Tibial artery (tissue), 4 donors: Measurements from ENCODE around the gene DOK7.

ENCODE experiments used
- DNase-seq, 2 donors: peaks; one replicate each; pipeline ENCODE4 v3.0.0-alpha.2; 2019
- H3K27ac ChIP-seq, 2 donors: fragments of 200-600 bp; sonication (generic) in 1 of 2; 1 replicate in 1 of 2; 2 replicates in 1 of 2; pipeline ENCODE4 v1.5.1; 2018 to 2019; ENCODE audit warnings: mild to moderate bottlenecking in 1 of 2
- H3K27me3 ChIP-seq, 2 donors: fragments of 200-600 bp; sonication (generic) in 1 of 2; one replicate each; pipeline versions ENCODE4 v1.5.1 to v1.6.0; 2016 to 2019
- H3K36me3 ChIP-seq, 3 donors: fragments of 200-600 bp; sonication (generic) in 2 of 3; one replicate each; pipeline ENCODE4 v1.5.1; 2016 to 2019; ENCODE audit warnings: mild to moderate bottlenecking in 2 of 3
- H3K4me1 ChIP-seq, 4 donors: fragments of 200-600 bp; sonication (generic) in 2 of 4; 1 replicate in 3 of 4; 2 replicates in 1 of 4; pipeline ENCODE4 v1.5.1; 2016 to 2019
- H3K4me3 ChIP-seq, 2 donors: fragments of 200-600 bp; sonication (generic) in 1 of 2; 1 replicate in 1 of 2; 2 replicates in 1 of 2; pipeline ENCODE4 v1.5.1; 2018 to 2019; ENCODE audit warnings: mild to moderate bottlenecking in 2 of 2
- H3K9me3 ChIP-seq, 3 donors: fragments of 200-600 bp; sonication (generic) in 1 of 3; one replicate each; pipeline ENCODE4 v1.5.1; 2016 to 2019
- CTCF ChIP-seq, 2 experiments: fragments of 200-600 bp in 1 of 2; fragments of 450-650 bp in 1 of 2; IDR thresholded peaks; one replicate each; pipeline ENCODE4 v1.5.1; 2017 to 2019; ENCODE audit warnings: antibody characterized with exemption in 2 of 2, mild to moderate bottlenecking in 1 of 2, moderate library complexity in 1 of 2
- intact Hi-C: fragments of 100-400 bp; cut with DNase I; formaldehyde crosslinking; loops from one replicate; pipeline ENCODE4 v1.15.0; 2023; ENCODE audit warnings: low total_unique reads

The DOK7 gene

GRCh38 chr4:3526456-3526855 lies 63.4 kb downstream of the DOK7 start:
- TF ChIP-seq CTCF (IDR thresholded peaks at IDR 0.05): no peak
- Histone ChIP-seq H3K4me1 (peaks cover 0 to 20% (median 16%) of the 10 kb centered on the region in 4 donors), H3K36me3 (peaks cover 28 to 79% (median 44%) of the 10 kb centered on the region in 3 donors), H3K27ac (no peak overlapping the region), H3K27me3 (no peaks in the 10 kb centered on the region), H3K9me3 (no peaks in the 10 kb centered on the region), H3K4me3 (no peak overlapping the region)
- DNase-seq: peak in 1 of 2 donors; percentile 48
- intact Hi-C loops: no loop called here

- TF ChIP-seq CTCF (IDR thresholded peaks at IDR 0.05): no peak
- DNase-seq: peak in 1 of 2 donors; percentile 59
- Histone ChIP-seq H3K4me3 (no peak overlapping the region), H3K27ac (no peak overlapping the region), H3K4me1 (peaks cover 0 to 21% (median 19%) of the 10 kb centered on the region in 4 donors), H3K27me3 (no peaks in the 10 kb centered on the region), H3K36me3 (peaks cover 24 to 72% (median 36%) of the 10 kb centered on the region in 3 donors), H3K9me3 (no peaks in the 10 kb centered on the region)
- intact Hi-C loops: no loop called here
These were observed 64.2 kb downstream of the DOK7 start for GRCh38 chr4:3527101-3527913.

- DNase-seq: peak in 1 of 2 donors; percentile 62
- intact Hi-C loops: no loop called here
- H3K4me1 ChIP-seq: peaks cover 0 to 29% (median 25%) of the 10 kb centered on the region in 4 donors
- peaks cover 15 to 63% (median 27%) of the 10 kb centered on the region in 3 donors for H3K36me3 ChIP-seq
- H3K27ac ChIP-seq: no peak overlapping the region
- no peak overlapping the region for H3K4me3 ChIP-seq
- H3K9me3 ChIP-seq: no peaks in the 10 kb centered on the region
- TF ChIP-seq CTCF (IDR thresholded peaks at IDR 0.05): no peak
- H3K27me3 ChIP-seq: no peaks in the 10 kb centered on the region
These were observed 65.1 kb downstream of the DOK7 start for GRCh38 chr4:3527914-3528876.

GRCh38 chr4:3529363-3529762 lies 66.3 kb downstream of the DOK7 start:
- no peak for TF ChIP-seq CTCF (IDR thresholded peaks at IDR 0.05)
- Histone ChIP-seq H3K4me1 (peaks cover 0 to 29% (median 25%) of the 10 kb centered on the region in 4 donors), H3K27me3 (no peaks in the 10 kb centered on the region), H3K4me3 (no peak overlapping the region), H3K9me3 (no peaks in the 10 kb centered on the region), H3K36me3 (peaks cover 5 to 51% (median 16%) of the 10 kb centered on the region in 3 donors), H3K27ac (no peak overlapping the region)
- intact Hi-C loops: no loop called here
- peak; percentile 61 to 67 for DNase-seq

- Histone ChIP-seq H3K27ac (no peak overlapping the region), H3K36me3 (peaks cover 0 to 44% (median 11%) of the 10 kb centered on the region in 3 donors), H3K4me3 (no peak overlapping the region), H3K4me1 (peaks cover 0 to 29% (median 25%) of the 10 kb centered on the region in 4 donors), H3K27me3 (no peaks in the 10 kb centered on the region), H3K9me3 (no peaks in the 10 kb centered on the region)
- peak in 1 of 2 donors; percentile 56 for DNase-seq
- no peak for TF ChIP-seq CTCF (IDR thresholded peaks at IDR 0.05)
- intact Hi-C loops: no loop called here
These were observed 66.9 kb downstream of the DOK7 start for GRCh38 chr4:3530051-3530450.
